GM12872 (cell line): ENCODE results near the gene SLC26A3.

ENCODE experiments used
- TF ChIP-seq, protein P1 (sequence below): IDR thresholded peaks from 3 replicates; pipeline ENCODE4 v1.5.1; 2011; ENCODE audit warnings: low read depth, mild to moderate bottlenecking, low read length, moderate library complexity; ENCODE audit not compliant: insufficient read depth

Gene SLC26A3

DNA sequence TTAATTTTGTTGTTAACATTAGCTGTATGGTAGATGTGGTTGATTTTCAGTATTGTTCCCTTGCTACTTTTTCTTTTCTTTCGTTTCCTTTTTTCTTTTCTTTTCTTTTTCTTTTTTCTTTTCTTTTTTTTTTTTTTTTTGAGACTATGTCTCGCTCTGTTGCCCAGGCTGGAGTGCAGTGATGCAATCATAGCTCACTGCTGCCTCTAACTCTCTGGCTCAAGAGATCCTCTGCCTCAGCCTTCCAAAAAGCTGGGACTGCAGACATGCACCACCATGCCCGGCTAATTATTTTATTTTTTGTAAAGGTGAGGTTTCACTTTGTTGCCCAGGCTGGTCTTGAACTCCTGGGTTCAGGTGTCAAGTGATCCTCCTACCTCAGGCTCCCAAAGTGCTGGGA is 14.4 kb downstream of the SLC26A3 start:
- TF ChIP-seq, protein P1, sequence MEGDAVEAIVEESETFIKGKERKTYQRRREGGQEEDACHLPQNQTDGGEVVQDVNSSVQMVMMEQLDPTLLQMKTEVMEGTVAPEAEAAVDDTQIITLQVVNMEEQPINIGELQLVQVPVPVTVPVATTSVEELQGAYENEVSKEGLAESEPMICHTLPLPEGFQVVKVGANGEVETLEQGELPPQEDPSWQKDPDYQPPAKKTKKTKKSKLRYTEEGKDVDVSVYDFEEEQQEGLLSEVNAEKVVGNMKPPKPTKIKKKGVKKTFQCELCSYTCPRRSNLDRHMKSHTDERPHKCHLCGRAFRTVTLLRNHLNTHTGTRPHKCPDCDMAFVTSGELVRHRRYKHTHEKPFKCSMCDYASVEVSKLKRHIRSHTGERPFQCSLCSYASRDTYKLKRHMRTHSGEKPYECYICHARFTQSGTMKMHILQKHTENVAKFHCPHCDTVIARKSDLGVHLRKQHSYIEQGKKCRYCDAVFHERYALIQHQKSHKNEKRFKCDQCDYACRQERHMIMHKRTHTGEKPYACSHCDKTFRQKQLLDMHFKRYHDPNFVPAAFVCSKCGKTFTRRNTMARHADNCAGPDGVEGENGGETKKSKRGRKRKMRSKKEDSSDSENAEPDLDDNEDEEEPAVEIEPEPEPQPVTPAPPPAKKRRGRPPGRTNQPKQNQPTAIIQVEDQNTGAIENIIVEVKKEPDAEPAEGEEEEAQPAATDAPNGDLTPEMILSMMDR: no peak

DNA sequence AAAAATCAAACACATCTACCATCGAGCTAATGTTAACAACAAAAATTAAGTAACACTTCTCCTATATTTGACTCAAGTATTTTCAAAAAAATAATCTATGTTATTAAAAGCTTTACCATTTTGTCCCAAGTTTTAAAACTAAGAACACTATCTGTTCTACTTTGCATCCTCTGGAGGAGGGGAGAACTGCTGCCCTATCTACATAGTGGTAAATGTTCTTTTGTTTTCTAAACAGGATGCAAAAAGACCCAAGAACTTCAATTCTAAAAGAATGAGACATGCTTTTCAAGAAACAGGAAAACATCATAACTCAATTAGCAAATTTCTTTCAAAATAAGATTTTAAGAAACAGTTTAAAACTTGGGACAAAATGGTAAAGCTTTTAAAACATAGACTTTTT is 14.8 kb downstream of the SLC26A3 start:
- TF ChIP-seq, protein P1: no peak

DNA sequence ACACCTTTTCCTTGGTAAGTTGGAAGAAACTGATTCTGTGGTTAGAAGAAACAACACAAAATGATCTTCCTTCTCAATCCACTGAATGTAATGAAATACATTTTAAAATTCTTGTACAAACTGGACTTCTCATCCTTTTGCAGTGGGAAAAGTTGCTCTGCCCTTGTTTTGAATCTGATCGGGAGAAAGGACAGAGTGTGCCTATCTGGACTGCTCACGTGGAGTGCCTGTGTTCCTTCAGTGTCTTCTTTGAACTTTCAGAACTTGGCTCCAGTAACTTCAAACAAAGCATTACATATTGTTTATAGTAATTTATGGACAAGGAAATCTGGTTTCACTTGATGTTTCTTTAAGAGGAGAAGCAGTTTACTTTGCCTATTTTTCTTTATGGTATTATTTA is 17.1 kb downstream of the SLC26A3 start:
- TF ChIP-seq, protein P1: no peak

DNA sequence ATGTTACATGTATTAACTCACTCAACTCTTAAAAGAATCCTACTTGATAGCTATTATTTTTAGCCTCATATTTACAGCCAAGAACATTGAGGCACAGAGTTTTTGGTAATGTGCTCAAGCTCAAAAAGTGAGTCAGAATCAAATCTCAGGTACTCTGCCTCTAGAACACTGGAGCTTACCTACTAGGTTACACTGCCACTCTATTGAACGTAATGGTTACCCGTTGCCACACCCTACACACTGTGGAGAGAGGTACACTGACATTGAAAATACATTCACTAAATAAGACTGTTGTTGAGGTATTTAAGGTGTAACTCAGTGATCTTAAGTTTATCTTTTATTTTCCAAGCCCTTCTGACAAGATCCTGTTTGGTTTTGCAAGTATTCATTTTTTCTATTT is 17.9 kb downstream of the SLC26A3 start:
- TF ChIP-seq, protein P1: no peak

DNA sequence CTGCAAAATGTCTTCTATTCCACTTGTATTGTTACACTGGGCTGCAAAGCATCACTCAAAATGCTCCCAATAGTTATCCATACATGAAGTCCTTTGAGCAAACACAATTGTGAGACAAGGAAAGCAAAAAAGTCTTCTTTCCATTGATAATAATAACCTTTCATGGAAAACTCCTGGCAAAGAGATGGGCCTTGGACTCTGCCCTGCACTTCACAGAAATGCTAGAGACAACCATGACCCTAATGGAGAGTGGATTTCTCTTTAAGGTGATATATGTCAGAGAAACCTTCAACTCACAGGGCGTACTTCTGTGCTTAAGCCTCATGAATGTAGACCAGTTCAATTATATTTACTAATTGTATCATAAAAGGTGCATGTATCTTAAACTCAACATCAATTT is 19.4 kb downstream of the SLC26A3 start:
- TF ChIP-seq, protein P1: no peak

DNA sequence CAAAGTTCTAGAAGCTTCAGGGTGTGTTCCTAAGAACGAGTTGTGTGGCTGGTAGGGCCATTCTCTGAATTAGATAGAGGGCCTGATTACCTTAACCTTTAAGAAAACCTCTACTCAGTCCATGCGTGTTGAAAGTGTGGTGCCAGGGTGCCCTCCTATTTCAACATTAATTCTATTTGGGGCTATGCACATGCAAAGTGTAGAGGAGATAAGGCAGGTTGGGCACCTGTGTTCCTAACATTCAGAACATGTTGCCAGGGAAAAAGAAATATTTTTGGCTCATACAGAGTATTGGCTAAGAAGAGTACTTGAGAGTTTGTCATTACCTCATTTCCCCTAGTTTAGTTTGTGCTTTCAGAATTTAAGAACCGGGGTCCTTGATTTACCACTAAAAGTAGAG is 20.6 kb downstream of the SLC26A3 start:
- TF ChIP-seq, protein P1: no peak

DNA sequence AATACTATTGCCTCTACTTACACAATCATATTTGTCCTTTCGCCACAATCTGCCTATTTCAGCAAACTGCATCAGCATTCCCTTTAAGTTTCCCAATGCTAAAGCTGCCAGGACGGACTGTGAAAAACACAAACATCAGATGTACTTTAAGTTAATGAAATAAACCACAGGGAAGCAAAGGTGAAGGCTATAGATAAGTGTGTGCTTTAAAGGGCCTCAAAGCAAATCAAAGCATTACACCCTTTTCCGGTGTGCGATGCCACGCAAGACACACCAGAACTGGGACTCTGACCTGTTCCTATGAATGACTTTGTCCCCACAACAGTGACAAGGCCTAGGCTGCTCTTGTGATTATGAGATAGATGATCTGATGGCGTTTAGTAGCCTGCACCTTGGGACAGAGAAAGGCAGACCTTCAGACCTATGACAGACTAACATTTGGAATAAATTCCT is 23.4 kb downstream of the SLC26A3 start:
- TF ChIP-seq, protein P1: no peak

DNA sequence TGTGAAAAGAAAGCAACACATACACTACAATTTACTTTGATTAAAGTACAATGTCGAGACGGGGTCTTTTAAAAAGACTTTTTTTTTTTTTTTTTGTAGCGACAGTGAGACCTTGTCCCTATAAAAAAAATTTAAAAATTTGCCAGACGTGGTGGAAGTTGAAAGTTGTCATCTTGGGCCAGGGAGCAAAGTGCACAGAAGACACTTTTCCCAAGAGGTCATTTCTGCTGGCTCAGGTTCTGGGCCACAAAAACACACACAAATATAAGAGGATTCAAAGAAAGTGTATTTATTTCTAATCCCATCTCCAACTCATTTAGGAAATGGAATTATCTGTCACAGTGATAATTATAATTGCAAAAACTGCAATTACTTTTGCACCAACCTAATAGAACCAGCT is 24.7 kb downstream of the SLC26A3 start:
- TF ChIP-seq, protein P1: no peak
